GM18498 (cell line): ENCODE measurements around the gene INPP4A.
"Not testable (repeated sequence)": the region's sequence is repeated elsewhere in the genome, so short reads cannot be mapped to it uniquely, and the experiment has no call there.

Source experiments
- ATAC-seq: cut with Tn5 transposase; IDR thresholded peaks from one replicate; pipeline ENCODE4 v1.9.1; 2021; ENCODE audit warnings: mild to moderate bottlenecking, moderate library complexity; ENCODE audit not compliant: unreplicated experiment

INPP4A gene

GRCh38 chr2:98435670-98436069 is 9.0 kb upstream of the INPP4A start:
- ATAC-seq: not testable (repeated sequence)

GRCh38 chr2:98436734-98437133 is 7.9 kb upstream of the INPP4A start:
- no peak for ATAC-seq

- ATAC-seq: peak; percentile 65
Measured at GRCh38 chr2:98438190-98439133, 6.2 kb upstream of the INPP4A start.

GRCh38 chr2:98441706-98442450 is 2.8 kb upstream of the INPP4A start:
- ATAC-seq: no peak

- no peak for ATAC-seq
Measured at GRCh38 chr2:98442488-98442887, 2.2 kb upstream of the INPP4A start.

GRCh38 chr2:98445177-98445682 is 572 bp downstream of the INPP4A start:
- peak; percentile 42 for ATAC-seq

- ATAC-seq: no peak
Measured at GRCh38 chr2:98445683-98446581, 1.3 kb downstream of the INPP4A start.

- ATAC-seq: no peak
Measured at GRCh38 chr2:98446850-98447249, 2.2 kb downstream of the INPP4A start.

GRCh38 chr2:98448441-98449145 is 3.9 kb downstream of the INPP4A start:
- no peak for ATAC-seq

- ATAC-seq: no peak
Measured at GRCh38 chr2:98452396-98453027, 7.9 kb downstream of the INPP4A start.

- ATAC-seq: no peak
Measured at GRCh38 chr2:98453083-98453482, 8.4 kb downstream of the INPP4A start.

- ATAC-seq: no peak
Measured at GRCh38 chr2:98453531-98453930, 8.9 kb downstream of the INPP4A start.

- no peak for ATAC-seq
Measured at GRCh38 chr2:98454073-98454472, 9.4 kb downstream of the INPP4A start.

GRCh38 chr2:98454500-98455235 is 10.0 kb downstream of the INPP4A start:
- peak; percentile 40 for ATAC-seq

- ATAC-seq: peak; percentile 55
Measured at GRCh38 chr2:98455494-98455976, 10.9 kb downstream of the INPP4A start.

GRCh38 chr2:98457045-98457696 is 12.5 kb downstream of the INPP4A start:
- ATAC-seq: no peak

GRCh38 chr2:98458207-98458606 is 13.5 kb downstream of the INPP4A start:
- no peak for ATAC-seq

GRCh38 chr2:98458667-98459380 is 14.2 kb downstream of the INPP4A start:
- no peak for ATAC-seq
